DMS 273 (cell line): ENCODE results near the gene JPT1.
"Not testable (repeated sequence)": the region's sequence is repeated elsewhere in the genome, so short reads cannot be mapped to it uniquely, and the experiment has no call there.

Source experiments
- DNase-seq: peaks from one replicate; lab custom pipeline; 2025; ENCODE audit not compliant: unreplicated experiment; lab: John Stamatoyannopoulos, UW

JPT1 gene

DNA sequence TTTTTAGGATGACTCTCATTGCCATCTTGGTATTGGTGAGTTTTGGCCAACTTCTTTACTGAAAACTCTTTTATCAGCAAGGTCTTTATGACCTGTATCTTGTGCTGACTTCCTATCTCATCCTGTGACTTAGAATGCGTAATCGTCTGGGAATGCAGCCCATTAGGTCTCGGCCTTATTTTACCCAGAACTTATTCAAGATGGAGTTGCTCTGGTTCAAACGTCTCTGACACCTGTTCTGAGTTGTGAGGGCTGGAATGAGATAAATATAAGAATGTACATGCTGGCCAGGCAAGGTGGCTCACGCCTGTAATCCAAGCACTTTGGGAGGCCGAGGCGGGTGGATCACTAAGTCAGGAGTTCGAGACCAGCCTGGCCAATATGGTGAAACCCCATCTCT, 4.2 kb upstream of the JPT1 start:
- not testable (repeated sequence) for DNase-seq

DNA sequence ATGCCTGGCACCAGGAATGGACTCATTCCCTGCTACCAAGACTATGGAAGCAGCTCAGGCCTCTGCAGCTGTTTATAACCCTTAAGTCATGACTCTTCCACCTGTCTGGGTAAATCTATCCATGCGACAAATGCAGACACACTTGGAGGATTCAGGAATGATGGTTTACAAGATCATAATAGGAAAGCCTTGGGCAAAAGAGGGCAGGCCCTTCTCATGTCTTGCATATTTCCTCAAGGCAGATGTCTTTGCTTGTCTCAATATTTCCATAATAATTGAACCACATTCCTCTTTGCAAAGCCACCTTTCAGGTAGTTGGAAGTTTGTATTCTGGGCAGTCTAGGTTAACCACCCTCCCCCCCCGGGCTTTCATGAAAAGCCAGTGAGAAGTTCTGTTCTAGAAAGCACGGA, 884 bp upstream of the JPT1 start:
- no peak for DNase-seq

DNA sequence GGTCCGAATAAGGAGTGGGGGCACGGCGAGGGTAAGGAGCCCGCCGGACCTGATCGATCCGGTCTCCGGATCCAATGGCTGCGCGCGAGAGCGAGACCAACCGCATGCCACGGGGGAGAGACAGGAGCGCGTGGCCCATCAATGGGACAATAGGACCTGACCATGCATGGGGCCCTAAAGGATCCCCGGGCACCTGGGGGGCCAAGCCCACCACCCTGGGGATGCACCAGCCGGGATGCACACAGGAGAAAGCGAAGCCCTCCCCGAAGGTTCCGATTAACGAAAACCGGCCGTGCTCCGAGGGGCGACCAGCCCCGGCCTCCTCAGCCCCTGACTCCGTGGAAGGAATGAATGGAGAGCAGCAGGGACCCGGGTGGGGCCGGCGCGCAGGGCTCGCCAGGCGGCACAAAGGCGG, 525 bp downstream of the JPT1 start:
- peak; percentile 66 for DNase-seq

DNA sequence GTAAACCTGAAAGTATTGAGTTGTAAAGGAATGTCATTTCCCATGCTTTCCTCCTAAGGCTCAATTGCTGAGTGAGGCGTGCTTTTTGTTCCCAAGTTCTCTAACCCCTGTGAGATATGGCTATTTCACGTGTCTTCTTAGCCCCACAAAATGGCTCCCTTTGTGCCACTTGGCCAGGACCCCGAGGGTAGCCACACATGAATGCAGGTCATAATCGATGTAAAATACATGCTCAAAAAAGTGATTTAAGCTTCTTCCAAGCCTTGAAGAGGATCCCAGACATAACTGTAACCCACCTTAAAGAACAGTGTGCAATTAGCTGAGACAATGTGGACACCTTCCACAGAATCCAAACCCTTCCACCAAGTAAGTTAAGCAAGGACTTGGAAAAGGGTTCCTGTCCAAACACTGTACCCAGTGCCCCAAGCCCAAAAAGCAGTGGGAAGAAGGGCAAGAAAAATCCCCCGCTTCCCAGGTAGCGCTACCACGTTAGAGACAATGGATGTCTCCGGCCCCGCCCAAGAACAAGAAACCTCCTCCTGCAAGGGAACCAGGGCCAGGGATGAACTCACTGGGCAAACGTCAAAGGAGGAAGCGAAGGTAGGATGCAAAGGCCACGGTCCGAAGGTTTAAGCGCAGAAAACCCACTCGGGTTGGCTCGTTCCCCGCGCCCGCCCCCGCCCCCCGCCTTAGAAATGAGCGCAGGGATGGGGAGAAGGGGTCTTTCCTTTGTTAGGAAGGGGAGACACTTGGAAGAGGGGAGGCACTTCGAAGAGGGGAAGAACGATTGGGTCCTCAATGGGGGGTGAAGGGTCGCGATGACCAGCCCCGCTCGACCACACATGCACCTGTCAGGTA, 1.2 kb downstream of the JPT1 start:
- peak; percentile 65 for DNase-seq

DNA sequence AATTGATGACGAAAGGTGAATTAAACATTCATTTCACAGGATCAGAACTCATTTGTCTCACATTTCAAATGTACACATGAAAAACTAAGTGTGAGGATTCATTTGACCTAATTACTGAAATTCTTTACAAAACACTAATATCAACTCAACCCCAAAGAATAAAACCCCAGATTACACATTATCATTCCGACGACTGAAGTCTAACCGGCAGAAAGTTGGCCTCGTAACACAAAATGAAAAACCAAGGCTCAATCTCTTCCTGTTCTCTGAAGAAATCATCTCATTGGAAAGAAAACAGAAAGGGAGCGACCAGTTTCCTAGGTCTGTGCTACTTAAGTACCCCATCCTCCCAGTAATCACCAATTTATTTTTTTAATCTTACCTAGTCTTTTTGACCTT, 1.8 kb downstream of the JPT1 start:
- peak; percentile 57 for DNase-seq

DNA sequence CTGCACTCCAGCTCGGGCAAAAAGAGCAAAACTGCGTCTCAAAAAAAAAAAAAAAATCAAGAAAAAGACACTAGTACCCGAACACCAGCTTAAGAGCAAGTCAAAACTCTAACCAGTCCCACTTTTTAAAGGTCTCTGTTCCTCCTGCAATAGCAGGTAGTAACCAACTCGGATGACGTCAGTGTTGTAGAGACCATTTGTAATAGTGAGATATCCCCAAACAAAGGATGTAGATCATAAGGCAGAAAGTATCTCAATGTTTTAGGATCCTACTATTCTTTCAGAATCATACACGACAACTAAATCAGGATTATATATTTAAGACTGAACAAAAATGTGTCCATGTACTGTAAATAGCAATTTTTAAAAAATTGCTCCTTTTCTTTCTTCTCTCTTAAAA, 2.4 kb downstream of the JPT1 start:
- peak; percentile 37 for DNase-seq

DNA sequence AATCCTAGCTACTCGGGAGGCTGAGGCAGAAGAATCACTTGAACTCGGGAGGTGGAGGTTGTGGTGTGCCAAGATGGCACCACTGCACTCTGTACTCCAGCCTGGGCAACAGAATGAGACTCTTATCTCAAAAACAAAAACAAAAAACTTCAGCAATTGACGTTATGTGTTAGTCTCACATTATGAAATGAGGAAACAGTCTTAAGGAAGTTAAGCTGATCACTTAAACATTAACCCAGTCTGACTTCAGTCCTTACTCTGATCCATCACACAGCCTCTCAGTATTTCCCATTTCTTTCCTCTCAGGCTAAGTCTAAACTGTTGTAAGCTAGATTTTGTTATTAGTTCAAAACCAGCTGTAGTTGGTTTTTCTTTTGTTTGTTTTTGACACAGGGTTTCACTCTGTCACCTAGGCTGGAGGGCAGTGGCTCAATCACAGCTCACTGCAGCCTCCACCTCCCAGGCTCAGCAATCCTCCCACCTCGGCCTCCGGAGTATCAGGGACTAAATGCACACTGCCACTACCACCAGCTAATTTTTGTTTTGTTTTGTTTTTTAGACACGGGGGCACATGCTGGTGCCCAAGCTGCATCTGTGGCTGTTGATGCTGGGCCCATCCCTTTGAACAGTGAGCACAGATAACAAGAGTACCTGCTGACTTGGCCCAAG, 6.3 kb downstream of the JPT1 start:
- DNase-seq: no peak

DNA sequence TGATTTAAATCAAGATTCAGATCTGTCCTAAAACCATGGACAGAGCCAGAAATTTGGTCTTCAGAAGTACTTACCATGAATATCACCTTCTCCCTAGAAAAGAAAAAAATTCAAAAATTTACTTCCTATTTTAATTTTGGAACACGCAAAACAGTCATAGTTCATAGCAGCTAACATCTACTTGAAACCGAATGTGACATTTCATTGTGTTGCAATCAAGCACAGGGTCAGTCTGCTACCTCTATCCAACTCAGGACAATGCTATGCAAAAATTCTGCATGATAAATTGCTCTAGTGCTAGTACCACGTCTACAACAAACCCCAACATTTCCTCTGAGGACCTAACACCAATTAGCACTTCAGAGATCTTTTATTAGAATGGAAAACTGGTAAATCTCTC, 7.7 kb downstream of the JPT1 start:
- no peak for DNase-seq

DNA sequence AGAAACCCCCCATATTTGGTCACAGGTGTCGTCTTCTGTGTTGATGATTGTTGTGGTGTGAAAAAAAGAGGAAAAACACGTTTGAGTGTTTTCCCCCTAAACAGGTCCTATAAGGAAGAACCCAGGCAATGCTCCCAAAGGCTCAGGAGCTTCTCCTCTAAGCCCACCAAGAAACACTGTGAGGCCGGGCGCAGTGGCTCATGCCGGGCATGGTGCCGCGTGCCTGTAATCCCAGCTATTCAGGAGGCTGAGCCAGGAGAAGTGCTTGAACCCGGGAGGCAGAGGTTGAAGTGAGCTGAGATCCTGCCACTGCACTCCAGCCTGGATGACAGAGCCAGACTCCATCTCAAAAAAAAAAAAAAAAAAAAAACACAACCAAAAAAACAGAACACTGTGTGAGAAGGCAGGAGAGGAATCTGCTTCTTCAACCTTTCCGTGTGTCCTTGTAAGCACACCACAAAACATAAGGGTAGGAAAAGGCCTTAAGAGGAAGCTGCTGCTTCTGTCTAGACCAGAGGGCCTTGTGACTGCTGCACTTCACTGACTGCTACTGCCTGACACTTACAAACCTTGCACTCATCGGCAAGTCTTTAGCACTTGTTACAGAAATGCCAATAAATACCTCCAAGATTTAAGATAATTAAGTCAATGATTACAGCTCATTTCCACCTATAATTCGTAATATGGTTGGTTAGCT, 9.3 kb downstream of the JPT1 start:
- no peak for DNase-seq

DNA sequence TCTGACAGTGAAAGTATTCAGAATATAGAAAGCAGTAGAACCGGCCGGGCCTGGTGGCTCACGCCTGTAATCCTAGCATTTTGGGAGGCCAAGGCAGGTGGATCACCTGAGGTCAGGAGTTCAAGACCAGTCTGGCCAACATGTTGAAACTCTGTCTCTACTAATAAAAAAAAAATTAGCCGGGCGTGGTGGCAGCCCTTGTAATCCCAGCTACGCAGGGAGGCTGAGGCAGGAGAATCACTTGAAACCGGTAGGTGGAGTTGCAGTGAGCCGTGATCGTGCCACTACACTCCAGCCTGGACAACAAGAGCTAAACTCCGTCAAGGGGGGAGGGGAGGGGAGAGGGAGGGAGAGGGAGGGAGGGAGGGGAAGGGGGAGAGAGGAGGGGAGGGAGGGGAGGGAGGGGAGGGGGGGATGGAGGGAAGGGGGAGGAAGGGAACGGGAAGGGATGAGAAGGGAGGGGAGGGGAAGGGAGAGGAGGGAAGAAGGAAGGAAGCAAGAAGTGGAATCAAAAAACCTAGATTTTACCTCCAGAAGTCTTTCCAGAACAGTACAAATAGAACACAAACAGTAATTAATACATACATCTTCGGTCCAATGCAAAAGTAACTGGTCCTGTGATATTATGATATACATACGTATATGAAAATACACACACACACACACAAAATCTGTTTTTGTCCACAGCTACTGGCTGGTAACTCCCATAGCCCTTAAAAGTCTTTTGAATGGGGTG, 11.9 kb downstream of the JPT1 start:
- no peak for DNase-seq

DNA sequence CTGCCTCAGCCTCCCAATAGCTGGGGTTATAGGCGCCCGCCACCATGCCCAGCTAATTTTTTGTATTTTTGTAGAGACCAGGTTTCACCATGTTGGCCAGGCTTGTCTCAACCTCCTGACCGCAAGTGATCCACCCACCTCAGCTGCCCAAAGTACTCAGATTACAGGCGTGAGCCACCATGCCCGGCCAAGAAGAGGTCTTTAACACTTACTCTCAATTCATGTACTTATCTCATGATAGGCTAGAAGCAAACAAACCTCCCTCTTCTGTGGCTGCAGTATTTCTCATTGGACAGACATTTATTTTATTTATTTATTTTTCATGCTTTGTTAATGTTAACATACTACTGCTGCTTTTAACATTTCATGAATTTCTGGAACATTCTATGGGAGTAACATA, 15.8 kb downstream of the JPT1 start:
- DNase-seq: no peak

DNA sequence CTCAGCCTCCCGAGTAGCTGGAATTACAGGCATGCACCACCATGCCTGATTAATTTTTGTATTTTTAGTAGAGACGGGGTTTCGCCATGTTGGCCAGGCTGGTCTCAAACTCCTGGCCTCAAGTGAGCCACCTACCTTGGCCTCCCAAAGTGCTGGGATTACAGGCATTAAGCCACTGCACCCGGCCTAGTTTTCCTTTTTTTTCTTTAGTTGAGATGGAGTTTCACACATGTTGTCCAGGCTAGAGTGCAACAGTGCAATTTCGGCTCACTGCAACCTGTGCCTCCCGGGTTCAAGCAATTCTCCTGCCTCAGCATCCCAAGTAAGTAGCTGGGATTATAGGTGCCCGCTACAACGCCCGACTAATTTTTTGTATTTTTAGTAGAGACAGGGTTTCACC, 16.6 kb downstream of the JPT1 start:
- not testable (repeated sequence) for DNase-seq

DNA sequence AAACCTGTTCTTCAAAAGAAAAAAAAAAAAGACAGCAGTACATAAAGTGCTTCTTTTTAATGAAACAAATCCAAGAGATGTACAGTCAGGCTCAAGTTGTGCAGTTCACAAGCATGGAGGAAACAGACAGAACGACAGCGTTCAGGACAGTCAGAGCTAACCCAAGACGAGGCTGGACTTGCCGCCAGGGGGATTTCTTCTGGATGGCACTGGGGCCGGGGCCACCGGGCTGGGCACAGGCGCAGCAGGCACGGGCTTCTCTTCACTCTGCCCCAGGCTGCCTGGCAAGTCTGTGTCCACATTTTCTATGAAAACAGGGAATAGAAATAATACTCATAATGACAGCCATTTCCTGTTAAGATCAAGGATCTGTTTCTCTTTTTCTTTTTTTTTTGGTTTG, 18.4 kb downstream of the JPT1 start:
- no peak for DNase-seq

DNA sequence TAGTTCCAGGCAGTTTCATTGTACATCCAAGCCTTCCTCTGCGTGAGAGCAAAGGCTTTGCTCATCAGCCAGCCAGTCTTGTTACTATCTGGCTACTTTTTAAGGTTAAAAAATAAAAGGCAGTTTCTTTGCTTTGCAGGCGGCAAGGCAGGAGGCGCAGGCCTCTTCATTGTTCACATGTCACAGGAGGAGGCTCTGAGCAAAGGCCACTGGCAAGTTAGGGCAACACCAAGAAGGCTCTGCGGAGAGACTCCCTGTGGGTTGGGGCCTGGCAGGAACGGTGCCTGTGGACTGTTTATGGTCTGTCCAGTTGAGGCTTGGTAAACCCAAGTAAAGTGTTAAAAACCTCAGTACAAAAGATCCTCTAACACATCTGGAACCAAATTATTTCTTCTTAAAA, 18.9 kb downstream of the JPT1 start:
- DNase-seq: no peak

DNA sequence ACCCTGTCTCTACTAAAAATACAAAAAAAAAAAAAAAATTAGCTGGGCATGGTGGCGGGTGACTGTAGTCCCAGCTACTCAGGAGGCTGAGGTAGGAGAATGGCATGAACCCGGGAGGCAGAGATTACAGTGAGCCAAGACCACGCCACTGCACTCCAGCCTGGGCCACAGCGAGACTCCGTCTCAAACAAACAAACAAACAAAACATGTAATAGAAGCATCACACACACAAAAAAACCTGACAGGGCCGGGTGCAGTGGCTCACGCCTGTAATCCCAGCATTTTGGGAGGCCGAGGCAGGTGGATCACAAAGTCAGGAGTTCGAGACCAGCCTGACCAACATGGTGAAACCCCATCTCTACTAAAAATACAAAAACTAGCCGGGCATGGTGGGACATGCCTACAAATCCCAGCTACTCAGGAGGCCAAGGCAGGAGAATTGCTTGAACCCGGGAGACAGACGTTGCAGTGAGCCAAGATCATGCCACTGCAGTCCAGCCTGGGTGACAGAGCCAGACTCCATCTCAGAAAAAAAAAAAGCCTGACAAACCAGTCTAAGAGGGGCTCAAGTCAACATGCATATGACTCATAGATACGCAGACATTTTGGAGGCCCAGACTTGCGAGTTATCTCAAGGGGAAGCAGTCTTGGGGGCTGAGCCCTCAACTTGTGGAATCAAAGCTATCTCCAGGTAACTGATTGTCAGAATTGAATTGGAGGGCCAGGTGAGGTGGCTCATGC, 20.5 kb downstream of the JPT1 start:
- peak; percentile 21 for DNase-seq

DNA sequence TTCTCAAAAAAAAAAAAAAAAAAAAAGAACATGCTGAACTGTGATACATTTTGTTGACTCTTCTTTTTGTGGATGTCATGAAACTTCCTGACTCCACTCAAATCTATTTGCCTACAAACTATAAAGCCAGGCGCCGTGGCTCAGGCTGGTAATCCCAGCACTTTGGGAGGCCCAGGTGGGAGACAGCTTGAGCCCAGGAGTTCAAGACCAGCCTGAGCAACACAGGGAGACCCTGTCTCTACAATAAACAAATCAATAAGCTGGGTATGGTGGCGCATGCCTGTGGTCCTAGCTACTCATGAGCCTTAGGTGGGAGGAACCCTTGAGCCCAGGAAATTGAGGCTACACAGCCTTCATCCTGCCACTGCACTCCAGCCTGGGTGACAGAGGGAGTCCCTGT, 21.3 kb downstream of the JPT1 start:
- peak; percentile 29 for DNase-seq

DNA sequence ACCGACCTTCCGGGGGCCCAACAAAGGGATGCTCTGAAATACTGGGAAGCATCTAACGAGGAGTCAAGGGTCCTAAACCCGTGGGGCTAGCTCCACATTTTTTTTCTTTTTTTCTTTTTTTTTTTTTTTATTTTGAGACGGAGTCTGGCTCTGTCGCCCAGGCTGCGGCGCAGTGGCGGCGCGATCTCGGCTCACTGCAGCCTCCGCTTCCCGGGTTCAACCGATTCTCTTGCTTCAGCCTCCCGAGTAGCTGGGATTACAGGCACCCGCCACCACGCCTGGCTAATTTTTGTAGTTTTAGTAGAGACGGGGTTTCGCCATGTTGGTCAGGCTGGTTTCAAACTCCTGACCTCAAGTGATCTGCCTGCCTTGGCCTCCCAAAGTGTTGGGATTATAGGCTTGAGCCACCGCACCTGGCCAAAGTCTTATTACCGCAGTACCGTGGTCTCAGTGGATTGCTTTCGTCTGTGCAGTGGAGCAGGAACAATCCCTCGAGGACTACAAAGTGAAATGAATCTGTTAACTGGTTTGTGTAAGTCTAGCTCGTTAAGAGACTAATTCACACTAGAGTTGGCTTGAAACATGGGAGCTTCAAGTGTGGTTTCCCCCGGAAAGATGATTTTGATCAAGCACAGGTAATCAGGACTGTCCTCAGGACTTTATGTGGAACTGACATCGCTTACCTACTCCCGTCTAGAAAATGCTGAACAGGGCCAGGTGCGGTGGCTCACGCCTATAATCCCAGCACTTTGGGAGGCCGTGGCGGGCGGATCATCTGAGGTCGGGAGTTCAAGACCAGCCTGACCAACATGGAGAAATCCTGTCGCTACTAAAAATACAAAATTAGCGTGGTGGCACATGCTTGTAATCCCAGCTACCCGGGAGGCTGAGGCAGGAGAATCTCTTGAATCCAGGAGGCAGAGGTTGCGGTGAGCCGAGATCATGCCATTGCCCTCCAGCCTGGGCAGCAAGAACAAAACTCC, 22.0 kb downstream of the JPT1 start:
- peak; percentile 29 for DNase-seq

DNA sequence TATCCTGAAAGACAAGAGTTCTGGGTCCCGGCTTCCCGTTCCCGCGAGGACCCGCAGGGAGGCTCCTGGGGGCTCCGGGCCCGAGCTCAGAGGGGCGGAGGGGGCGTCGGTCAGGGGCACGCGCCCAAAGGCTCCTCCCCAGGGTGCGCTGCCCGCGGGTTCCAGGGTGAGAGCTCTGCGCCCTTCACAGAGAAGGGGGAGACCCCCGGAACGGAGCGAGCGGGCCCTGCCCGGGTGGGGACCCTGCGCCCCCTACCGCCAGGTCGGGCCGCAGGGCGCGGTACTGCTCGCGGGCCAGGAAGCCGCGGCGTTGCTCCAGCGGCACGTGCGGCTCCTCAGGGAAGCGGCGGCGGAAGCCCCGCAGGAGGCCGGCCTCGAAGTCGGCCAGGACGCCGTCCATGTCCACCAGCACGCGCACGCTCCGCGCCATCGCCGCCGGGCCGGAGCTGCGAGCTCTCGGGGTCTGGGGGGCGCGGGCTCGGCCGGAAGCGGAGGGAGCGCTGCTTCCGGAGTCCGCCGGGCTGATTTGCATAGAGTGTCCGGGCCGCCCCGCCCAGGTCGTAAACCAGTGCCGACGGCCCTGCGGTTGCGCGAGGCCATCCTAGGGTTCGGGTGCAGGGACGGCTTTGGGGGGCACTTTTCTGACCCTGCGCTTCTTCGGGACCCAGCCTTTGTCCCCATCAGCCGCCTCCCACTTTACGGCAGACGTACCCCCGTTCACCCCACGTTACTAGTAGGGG, 22.9 kb downstream of the JPT1 start, which contains the start of gene NT5C:
TSS of gene NT5C (minus strand) at position 465 of the 740 bp plus-strand sequence. CDS start at position 430, 35 bp downstream.
- DNase-seq: peak; percentile 92
